H1 (cell line): Measurements from ENCODE around the gene ABI2. TPM values are rescaled to one million over a fixed set of nuclear protein-coding genes. Genes with fewer than 3 reads are reported as not detected.
A peak's percentile ranks its signal among the peaks of the same experiment; 100 is the strongest.

Experiments used
- CTCF ChIA-PET: fragments of 300-600 bp; sonication (Branson Sonifier 250); formaldehyde crosslinking; loops from one replicate; lab custom pipeline; 2021; ENCODE audit not compliant: partially characterized antibody; lab: Charles Lee
- POLR2A ChIA-PET: fragments of 300-600 bp; sonication (Branson Sonifier 250); formaldehyde crosslinking; loops from one replicate; lab custom pipeline; 2021; ENCODE audit warnings: inconsistent platforms; ENCODE audit not compliant: partially characterized antibody; lab: Charles Lee
- DNase-seq, 2 experiments: peaks; one replicate each; pipeline versions ENCODE4 v3.0.0 to v3.0.0-alpha.2; 2010 to 2022; ENCODE audit warnings: low spot score in 2 of 2, low read depth in 1 of 2, mixed read lengths in 1 of 2
- FAIRE-seq: peaks from 2 replicates; lab custom pipeline; 2011; peaks lifted over from hg19 to GRCh38; lab: Jason Lieb, UNC
- H2AFZ ChIP-seq: 2 replicates; pipeline ENCODE4 v1.8.1; 2012; ENCODE audit warnings: low read length, inconsistent platforms
- H2AK5ac ChIP-seq: 2 replicates; pipeline ENCODE4 v1.6.1; 2013; ENCODE audit warnings: low read depth, low read length
- H2BK120ac ChIP-seq: replicated peaks from 2 replicates; pipeline ENCODE3; 2013; ENCODE audit warnings: low read depth, low read length, inconsistent platforms
- H2BK12ac ChIP-seq: 2 replicates; pipeline ENCODE4 v1.6.1; 2013; ENCODE audit warnings: low read depth, low read length
- H2BK15ac ChIP-seq: 2 replicates; pipeline ENCODE4 v1.6.1; 2013; ENCODE audit warnings: low read length
- H2BK20ac ChIP-seq: 2 replicates; pipeline ENCODE4 v1.6.1; 2013; ENCODE audit warnings: low read length
- H2BK5ac ChIP-seq: 2 replicates; pipeline ENCODE4 v1.6.1; 2013; ENCODE audit warnings: low read depth, low read length
- H3K14ac ChIP-seq: 2 replicates; pipeline ENCODE4 v1.6.1; 2013; ENCODE audit warnings: inconsistent platforms; ENCODE audit not compliant: insufficient read length
- H3K18ac ChIP-seq: 2 replicates; pipeline ENCODE4 v1.6.1; 2013; ENCODE audit warnings: low read length; ENCODE audit errors: extremely low read depth
- H3K23ac ChIP-seq: 2 replicates; pipeline ENCODE4 v1.6.1; 2013; ENCODE audit warnings: inconsistent platforms; ENCODE audit not compliant: insufficient read length
- H3K23me2 ChIP-seq: 2 replicates; pipeline ENCODE4 v1.6.1; 2013; ENCODE audit warnings: low read depth, low read length
- H3K27ac ChIP-seq: 2 replicates; pipeline ENCODE4 v1.6.1; 2011; ENCODE audit warnings: low read depth, low read length, inconsistent platforms
- H3K27me3 ChIP-seq, 4 experiments: replicated peaks in 1 of 4; 1 replicate in 1 of 4; 2 replicates in 3 of 4; pipeline versions ENCODE4 v1.6.1 to v1.8.1; 2011 to 2013; ENCODE audit warnings: low read length in 3 of 4, mild to moderate bottlenecking in 3 of 4, inconsistent platforms in 2 of 4, mixed read lengths in 2 of 4, moderate library complexity in 1 of 4; ENCODE audit not compliant: control insufficient read depth in 3 of 4, insufficient read depth in 3 of 4; ENCODE audit errors: extremely low read depth in 1 of 4
- H3K36me3 ChIP-seq, 4 experiments: 2 replicates each; pipeline versions ENCODE4 v1.6.1 to v1.8.1; 2011 to 2013; ENCODE audit warnings: mild to moderate bottlenecking in 4 of 4, low read length in 3 of 4, moderate library complexity in 2 of 4, control low read depth in 1 of 4, inconsistent platforms in 1 of 4; ENCODE audit not compliant: insufficient read depth in 4 of 4, control insufficient read depth in 2 of 4
- H3K4ac ChIP-seq: replicated peaks from 2 replicates; pipeline ENCODE3; 2013; ENCODE audit warnings: low read length, low read depth, mixed read lengths, inconsistent platforms; ENCODE audit not compliant: insufficient read length
- H3K4me1 ChIP-seq, 4 experiments: replicated peaks in 1 of 4; 1 replicate in 1 of 4; 2 replicates in 3 of 4; pipeline versions ENCODE4 v1.6.1 to v1.8.1; 2011 to 2013; ENCODE audit warnings: low read length in 3 of 4, inconsistent platforms in 2 of 4, mixed read lengths in 1 of 4; ENCODE audit not compliant: insufficient read depth in 4 of 4, control insufficient read depth in 3 of 4
- H3K4me2 ChIP-seq, 2 experiments: 2 replicates each; pipeline versions ENCODE4 v1.6.1 to v1.8.1; 2011 to 2013; ENCODE audit warnings: low read depth in 2 of 2, low read length in 2 of 2, control low read depth in 1 of 2, inconsistent platforms in 1 of 2, mild to moderate bottlenecking in 1 of 2; ENCODE audit not compliant: insufficient read depth in 1 of 2
- H3K4me3 ChIP-seq, 4 experiments: fragments of 200-600, 300-600 bp in 1 of 4; sonication (generic), shearing (Covaris generic), sonication (Bioruptor Twin) in 1 of 4; 2 replicates each; pipeline versions ENCODE4 v1.5.1 to v1.8.1; 2011 to 2016; ENCODE audit warnings: low read length in 4 of 4, low read depth in 3 of 4, control low read depth in 2 of 4, inconsistent platforms in 2 of 4, mild to moderate bottlenecking in 2 of 4, mixed read lengths in 1 of 4, moderate library complexity in 1 of 4; ENCODE audit not compliant: insufficient read depth in 2 of 4; ENCODE audit errors: extremely low read depth in 1 of 4
- H3K56ac ChIP-seq: replicated peaks from 2 replicates; pipeline ENCODE3; 2013; ENCODE audit warnings: low read depth, mild to moderate bottlenecking, mixed read lengths, low read length, inconsistent platforms; ENCODE audit not compliant: insufficient read length
- H3K79me1 ChIP-seq: 2 replicates; pipeline ENCODE4 v1.6.1; 2013; ENCODE audit warnings: low read depth, low read length, control low read depth
- H3K79me2 ChIP-seq, 2 experiments: 2 replicates each; pipeline versions ENCODE4 v1.6.1 to v1.8.1; 2012 to 2013; ENCODE audit warnings: low read length in 2 of 2, mild to moderate bottlenecking in 2 of 2, inconsistent platforms in 1 of 2; ENCODE audit not compliant: insufficient read depth in 2 of 2, control insufficient read depth in 1 of 2
- H3K9ac ChIP-seq, 4 experiments: replicated peaks in 1 of 4; 1 replicate in 1 of 4; 2 replicates in 3 of 4; pipeline versions ENCODE4 v1.6.1 to v1.8.1; 2011 to 2013; ENCODE audit warnings: low read depth in 3 of 4, low read length in 3 of 4, control low read depth in 2 of 4, mild to moderate bottlenecking in 2 of 4, moderate library complexity in 2 of 4, inconsistent platforms in 1 of 4; ENCODE audit errors: extremely low read depth in 1 of 4
- H3K9me3 ChIP-seq, 2 experiments: 2 replicates each; pipeline versions ENCODE4 v1.6.1 to v1.8.1; 2012 to 2013; ENCODE audit warnings: mild to moderate bottlenecking in 2 of 2, moderate library complexity in 2 of 2, control low read depth in 1 of 2, inconsistent platforms in 1 of 2, low read depth in 1 of 2, low read length in 1 of 2, mixed read lengths in 1 of 2; ENCODE audit not compliant: insufficient read depth in 2 of 2
- H4K20me1 ChIP-seq, 2 experiments: replicated peaks in 1 of 2; 2 replicates each; pipeline versions ENCODE3 to v1.8.1; 2011 to 2013; ENCODE audit warnings: inconsistent platforms in 2 of 2, low read length in 2 of 2, mild to moderate bottlenecking in 1 of 2; ENCODE audit not compliant: insufficient read depth in 2 of 2, control insufficient read depth in 1 of 2
- H4K5ac ChIP-seq: 2 replicates; pipeline ENCODE4 v1.6.1; 2013; ENCODE audit warnings: low read length, low read depth, mixed read lengths, inconsistent platforms; ENCODE audit not compliant: insufficient read length
- H4K8ac ChIP-seq: 2 replicates; pipeline ENCODE4 v1.8.0; 2013; ENCODE audit warnings: mild to moderate bottlenecking, moderate library complexity, low read length, inconsistent platforms; ENCODE audit not compliant: insufficient read depth; ENCODE audit errors: extremely low read depth
- H4K91ac ChIP-seq: replicated peaks from 2 replicates; pipeline ENCODE3; 2013; ENCODE audit warnings: low read length, mixed read lengths, inconsistent platforms; ENCODE audit not compliant: insufficient read length
- CEBPB ChIP-seq: IDR thresholded peaks from 2 replicates; pipeline ENCODE4 v1.6.1; 2012; ENCODE audit warnings: low read depth, low read length
- CHD1 ChIP-seq: IDR thresholded peaks from 2 replicates; pipeline ENCODE4 v1.6.1; 2012; ENCODE audit warnings: low read depth, low read length, improper control_type of control experiment
- CTBP2 ChIP-seq: IDR thresholded peaks from 2 replicates; pipeline ENCODE4 v1.7.0; 2011; ENCODE audit warnings: borderline replicate concordance, mild to moderate bottlenecking, moderate library complexity, mixed read lengths, low read length; ENCODE audit not compliant: insufficient read depth, insufficient read length
- EP300 ChIP-seq, 2 experiments: IDR thresholded peaks; 1 replicate in 1 of 2; 2 replicates in 1 of 2; pipeline ENCODE4 v1.6.1; 2011 to 2012; ENCODE audit warnings: low read depth in 2 of 2, low read length in 2 of 2, mild to moderate bottlenecking in 2 of 2, borderline replicate concordance in 1 of 2, inconsistent platforms in 1 of 2, moderate library complexity in 1 of 2
- FOSL1 ChIP-seq: IDR thresholded peaks from 2 replicates; pipeline ENCODE4 v1.6.1; 2011; ENCODE audit warnings: mild to moderate bottlenecking, low read depth, low read length, moderate library complexity; ENCODE audit not compliant: insufficient read depth
- SIRT6 ChIP-seq: IDR thresholded peaks from one replicate; pipeline ENCODE4 v1.7.1; 2012; ENCODE audit warnings: low read length, inconsistent platforms
- SRF ChIP-seq: IDR thresholded peaks from 2 replicates; pipeline ENCODE4 v1.6.1; 2011; ENCODE audit warnings: mild to moderate bottlenecking, low read depth, low read length, moderate library complexity
- TEAD4 ChIP-seq: IDR thresholded peaks from 2 replicates; pipeline ENCODE4 v1.6.1; 2012; ENCODE audit warnings: low read depth, low read length, inconsistent platforms, mixed read lengths
- YY1 ChIP-seq: IDR thresholded peaks from 2 replicates; pipeline ENCODE4 v1.6.1; 2011; ENCODE audit warnings: low read depth, mild to moderate bottlenecking, low read length
- WGBS, 2 experiments: shearing (Covaris generic) in 1 of 2; methylation state at CpG; one replicate each; pipeline versions ENCODE4 v1.1.6 to v1.1.7; 2013 to 2015; ENCODE audit warnings: low lambda C conversion rate in 2 of 2, mixed read lengths in 2 of 2, inconsistent platforms in 1 of 2, low coverage in 1 of 2, missing lambda C conversion rate in 1 of 2; ENCODE audit not compliant: insufficient replicate concordance in 2 of 2, insufficient coverage in 1 of 2, insufficient read length in 1 of 2; ENCODE audit errors: extremely low coverage in 1 of 2, missing lambda C conversion rate in 1 of 2; 5-methylcytosine and 5-hydroxymethylcytosine counted together
- polyA plus RNA-seq, 7 experiments: library from polyadenylated mRNA; depleted of rRNA in 3 of 7; stranded (reverse) in 5 of 7; unstranded in 2 of 7; fragments of >200 nt in 5 of 7; fragments of 200-250 nt in 2 of 7; gene quantifications; 1 replicate in 5 of 7; 2 replicates in 1 of 7; 4 replicates in 1 of 7; pipeline versions ENCODE4 v1.2.1 to v1.2.3, GENCODE V29; 2011 to 2013; ENCODE audit warnings: missing spikeins in 2 of 7, mixed read lengths in 2 of 7
- total RNA-seq: library from RNA; stranded (reverse); fragmentation: NEBNext Ultra II Directional; extraction: Animal tissue kit (Norgen Biotek cat#: 25700); gene quantifications from 2 replicates; pipeline ENCODE4 v1.2.1, GENCODE V29; 2021

The ABI2 gene
- total and polyA plus RNA-seq, 2 of the 8 experiments (the other 6 are each of a cell fraction or from before 2014, with no cell fraction given) = 62.3 to 118 TPM

DNA sequence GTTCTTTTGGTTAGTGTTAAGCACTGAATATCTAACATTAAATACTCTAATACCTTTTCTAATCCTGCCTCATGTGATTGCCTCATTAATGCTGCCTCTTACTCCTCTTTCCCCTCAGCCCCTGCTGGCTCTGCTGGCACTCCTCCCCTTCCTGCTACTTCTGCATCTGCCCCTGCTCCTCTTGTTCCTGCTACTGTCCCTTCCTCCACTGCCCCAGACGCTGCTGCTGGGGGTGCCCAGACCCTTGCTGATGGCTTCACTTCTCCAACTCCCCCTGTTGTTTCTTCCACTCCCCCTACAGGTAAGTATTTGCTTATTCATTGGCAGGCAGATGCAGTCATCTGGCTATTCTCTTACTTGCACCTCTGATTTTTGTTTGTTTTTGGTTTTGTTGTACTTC is 68.5 kb downstream of the ABI2 start:
- no peak overlapping the region for H2BK120ac ChIP-seq
- H3K79me2 ChIP-seq = no peaks in the 10 kb centered on the region
- no peak overlapping the region for H3K14ac ChIP-seq
- H3K27me3 ChIP-seq = no peaks in the 10 kb centered on the region
- H4K91ac ChIP-seq = no peak overlapping the region
- no peak overlapping the region for H2AK5ac ChIP-seq
- peaks cover 0 to 2% of the 10 kb centered on the region in 2 experiments for H4K20me1 ChIP-seq
- H2AFZ ChIP-seq = no peak overlapping the region
- ChIA-PET CTCF (interaction anchor here (0.7 kb wide), 2 partner anchors 100 to 143 kb away, joined by 3 read pairs; no protein-coding TSS in a partner anchor), POLR2A (no interaction called here)
- H4K8ac ChIP-seq = no peak overlapping the region
- H2BK5ac ChIP-seq = no peak overlapping the region
- H3K4me3 ChIP-seq = no peak overlapping the region
- no peaks in the 10 kb centered on the region for H3K23me2 ChIP-seq
- H3K9ac ChIP-seq = no peak overlapping the region
- H3K4me2 ChIP-seq = no peak overlapping the region
- no peak overlapping the region for H2BK15ac ChIP-seq
- no peaks in the 10 kb centered on the region for H3K79me1 ChIP-seq
- FAIRE-seq (peak; percentile 82), DNase-seq (peak; percentile 69 to 78)
- H4K5ac ChIP-seq = no peak overlapping the region
- no peak overlapping the region for H3K56ac ChIP-seq
- no peak overlapping the region for H2BK20ac ChIP-seq
- H3K4me1 ChIP-seq = no peaks in the 10 kb centered on the region; a peak in 1 of 7 replicates
- no peak overlapping the region for H2BK12ac ChIP-seq
- no peak overlapping the region for H3K27ac ChIP-seq
- no peak overlapping the region for H3K4ac ChIP-seq
- no peaks in the 10 kb centered on the region for H3K9me3 ChIP-seq
- 14% methylated on average over 1 of the region's 1 CpG; no CpG with 5 or more reads in 1 of the 2 experiments for WGBS, 2 experiments
- no peak overlapping the region for H3K23ac ChIP-seq
- H3K36me3 ChIP-seq = peaks cover 0 to 47% (median 9%) of the 10 kb centered on the region in 4 experiments; a peak in 5 of 8 replicates
- no peak overlapping the region for H3K18ac ChIP-seq
- TF ChIP-seq SRF (no peak), EP300 (IDR thresholded peaks at IDR 0.05; ENCODE audit: borderline replicate concordance in 1 of 2, low read depth in 2 of 2, low read length in 2 of 2) (0 out of 3 replicates have a peak, but pooled peaks of 1 of the 2 experiments have one; percentile 51), CHD1 (no peak), FOSL1 (no peak), YY1 (peak; percentile 49; the same call in 1 of the 2 replicates), TEAD4 (peak; percentile 93), SIRT6 (no peak), CTBP2 (no peak), CEBPB (peak; percentile 78)
